ENCODE results near the gene GRAMD2B.

- TF ChIP-seq POLR2AphosphoS5 (IDR thresholded peaks at IDR 0.05; ENCODE audit: low read depth, low read length) (no peak), POLR2A (IDR thresholded peaks at IDR 0.05; ENCODE audit: low read depth, low read length) (no peak), TAF1 (IDR thresholded peaks at IDR 0.05; ENCODE audit: borderline replicate concordance, low read depth, low read length) (no peak)
Measured at GRCh38 chr5:126460459-126460858, 37.2 kb downstream of the GRAMD2B start.
